ENCODE results near the gene RNF208. TPM values are rescaled to one million over a fixed set of nuclear protein-coding genes. Genes with fewer than 3 reads are reported as not detected.

RNF208 gene
- total and polyA plus RNA-seq, 9 of the 15 experiments (the other 6 are each of a cell fraction or from before 2014, with no cell fraction given), result 0.15 to 6.9 (median 0.50) TPM; not detected in 2

DNA sequence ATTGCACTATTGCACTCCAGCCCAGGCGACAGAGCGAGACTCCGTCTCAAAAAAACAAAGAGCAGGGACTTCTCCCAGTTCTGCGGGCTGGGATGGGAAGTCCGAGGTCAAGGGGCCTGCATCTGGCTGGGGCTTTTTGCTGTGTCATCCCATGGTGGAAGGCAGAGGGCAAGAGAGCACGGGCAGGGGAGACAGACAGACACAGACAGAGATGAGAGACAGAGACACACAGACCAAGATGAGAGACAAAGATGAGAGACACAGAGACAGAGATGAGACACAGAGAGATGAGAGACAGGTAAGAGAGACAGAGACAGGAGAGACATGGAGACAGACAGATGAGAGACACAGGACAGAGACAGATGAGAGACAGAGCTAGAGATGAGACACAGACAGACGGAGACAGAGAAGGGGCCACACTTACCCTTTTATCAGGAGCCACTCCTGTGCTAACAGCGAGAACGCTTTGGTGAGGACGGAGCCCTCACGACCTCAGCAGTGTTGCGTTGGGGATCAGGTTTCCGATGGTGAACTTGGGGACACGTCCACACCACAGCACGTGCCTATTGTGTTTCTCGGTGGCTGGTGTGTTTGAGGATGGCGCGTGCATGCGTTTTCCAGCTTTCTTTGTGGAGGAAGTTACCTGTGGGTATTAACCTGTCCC lies 46.6 kb upstream of the RNF208 start (continued):
- TF ChIP-seq CREB1 (IDR thresholded peaks at IDR 0.05) (no peak), CREB1 (CRISPR knock-in tag; IDR thresholded peaks at IDR 0.05) (no peak), MEF2D (tag; conservative IDR thresholded peaks at IDR 0.05; ENCODE audit: low read depth) (peak; percentile 68; the same call in 1 of the 2 replicates), HDAC3 (IDR thresholded peaks at IDR 0.05; ENCODE audit: borderline replicate concordance, partially characterized antibody) (peak; percentile 47), MTA3 (IDR thresholded peaks at IDR 0.05; ENCODE audit: borderline replicate concordance) (peak; percentile 50; the same call in 1 of the 2 replicates), ZFP36 (IDR thresholded peaks at IDR 0.05; ENCODE audit: low read depth, low read length, partially characterized antibody) (peak; percentile 39), BACH1 (tag; IDR thresholded peaks at IDR 0.05) (peak; percentile 67), NFIC (IDR thresholded peaks at IDR 0.05) (peak; percentile 52; the same call in 1 of the 2 replicates), ZNF561 (CRISPR knock-in tag; conservative IDR thresholded peaks at IDR 0.05) (no peak), ESRRA (IDR thresholded peaks at IDR 0.05; ENCODE audit: borderline replicate concordance, low read depth) (peak; percentile 27; the same call in 1 of the 2 replicates), HNRNPLL (IDR thresholded peaks at IDR 0.05; ENCODE audit: low read depth, low read length, poor library complexity, severe bottlenecking) (no peak), MGA (IDR thresholded peaks at IDR 0.05) (peak; percentile 71; the same call in 1 of the 2 replicates), ARID2 (IDR thresholded peaks at IDR 0.05) (peak; percentile 28; the same call in 1 of the 2 replicates), FOXA3 (CRISPR knock-in tag; conservative IDR thresholded peaks at IDR 0.05 in 1 of 2, IDR thresholded peaks at IDR 0.05 in 1 of 2) (no peak; a peak in 2 of 4 replicates), MAFF (IDR thresholded peaks at IDR 0.05; ENCODE audit: low read length) (peak; percentile 91), SMC3 (conservative IDR thresholded peaks at IDR 0.05; ENCODE audit: insufficient read depth, low read depth, low read length) (no peak)
- TF ChIP-seq, protein P1, sequence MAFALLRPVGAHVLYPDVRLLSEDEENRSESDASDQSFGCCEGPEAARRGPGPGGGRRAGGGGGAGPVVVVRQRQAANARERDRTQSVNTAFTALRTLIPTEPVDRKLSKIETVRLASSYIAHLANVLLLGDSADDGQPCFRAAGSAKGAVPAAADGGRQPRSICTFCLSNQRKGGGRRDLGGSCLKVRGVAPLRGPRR (CRISPR knock-in tag; IDR thresholded peaks at IDR 0.05), result no peak

Measured in K562 (cell line).